Keratinocyte (primary cell): ENCODE measurements around the gene TWF2. TPM values are rescaled to one million over a fixed set of nuclear protein-coding genes. Genes with fewer than 3 reads are reported as not detected.

Experiments used
- DNase-seq: peaks from one replicate; pipeline ENCODE4 v3.0.0-alpha.2; 2011; ENCODE audit warnings: low read depth, missing footprints, low spot score
- FAIRE-seq: peaks from 2 replicates; lab custom pipeline; 2011; peaks lifted over from hg19 to GRCh38; lab: Jason Lieb, UNC
- H2AFZ ChIP-seq: 2 replicates; pipeline ENCODE4 v1.6.0; 2012; ENCODE audit warnings: low read length, control low read depth, inconsistent platforms; ENCODE audit not compliant: control insufficient read depth
- H3K27ac ChIP-seq: 2 replicates; pipeline ENCODE4 v1.5.1; 2011; ENCODE audit warnings: low read length; ENCODE audit not compliant: control insufficient read depth, insufficient read depth
- H3K27me3 ChIP-seq: 3 replicates; pipeline ENCODE4 v1.6.0; 2011; ENCODE audit warnings: low read length; ENCODE audit not compliant: control insufficient read depth, insufficient read depth; ENCODE audit errors: extremely low read depth
- H3K36me3 ChIP-seq, 2 experiments: 2 replicates in 1 of 2; 3 replicates in 1 of 2; pipeline ENCODE4 v1.5.1; 2011; ENCODE audit warnings: low read length in 2 of 2, mild to moderate bottlenecking in 1 of 2; ENCODE audit not compliant: control insufficient read depth in 2 of 2, insufficient read depth in 2 of 2; ENCODE audit errors: extremely low read depth in 1 of 2
- H3K4me1 ChIP-seq: 3 replicates; pipeline ENCODE4 v1.5.1; 2011; ENCODE audit warnings: low read length; ENCODE audit not compliant: control insufficient read depth, insufficient read depth; ENCODE audit errors: extremely low read depth
- H3K4me2 ChIP-seq: 3 replicates; pipeline ENCODE4 v1.6.0; 2011; ENCODE audit warnings: low read depth, low read length; ENCODE audit not compliant: control insufficient read depth, insufficient read depth; ENCODE audit errors: extremely low read depth
- H3K4me3 ChIP-seq, 3 experiments: fragments of 200-600 bp in 1 of 3; sonication (generic) in 1 of 3; 2 replicates in 2 of 3; 3 replicates in 1 of 3; pipeline ENCODE4 v1.5.1; 2011 to 2016; ENCODE audit warnings: low read length in 3 of 3, mild to moderate bottlenecking in 3 of 3, control low read depth in 2 of 3, inconsistent platforms in 1 of 3, low read depth in 1 of 3, mixed read lengths in 1 of 3, mixed run types in 1 of 3, moderate library complexity in 1 of 3; ENCODE audit not compliant: control insufficient read depth in 2 of 3, insufficient read depth in 2 of 3; ENCODE audit errors: extremely low read depth in 1 of 3
- H3K79me2 ChIP-seq: 2 replicates; pipeline ENCODE4 v1.6.0; 2012; ENCODE audit warnings: low read length; ENCODE audit not compliant: control insufficient read depth, insufficient read depth
- H3K9ac ChIP-seq: 3 replicates; pipeline ENCODE4 v1.6.0; 2011; ENCODE audit warnings: low read length; ENCODE audit not compliant: control insufficient read depth, insufficient read depth; ENCODE audit errors: extremely low read depth
- H3K9me1 ChIP-seq: 3 replicates; pipeline ENCODE4 v1.6.0; 2011; ENCODE audit warnings: low read length; ENCODE audit not compliant: control insufficient read depth, insufficient read depth; ENCODE audit errors: extremely low read depth
- H3K9me3 ChIP-seq: 2 replicates; pipeline ENCODE4 v1.5.1; 2012; ENCODE audit warnings: low read depth, low read length; ENCODE audit not compliant: control insufficient read depth
- H4K20me1 ChIP-seq: 3 replicates; pipeline ENCODE4 v1.6.0; 2011; ENCODE audit warnings: low read length; ENCODE audit not compliant: control insufficient read depth, insufficient read depth; ENCODE audit errors: extremely low read depth
- EZH2 ChIP-seq: IDR thresholded peaks from one replicate; pipeline ENCODE4 v1.6.1; 2012; ENCODE audit warnings: inconsistent platforms, mild to moderate bottlenecking, low read length, moderate library complexity
- dilution Hi-C: fragments of 300-500 bp; cut with MboI; formaldehyde crosslinking; loops from one replicate; pipeline ENCODE4 v1.7.0; 2020; ENCODE audit warnings: low sequenced_read_pairs; ENCODE audit not compliant: extremely low pct_ligation_motif_present
- polyA plus RNA-seq, 5 experiments: library from polyadenylated mRNA; depleted of rRNA in 3 of 5; stranded (reverse) in 3 of 5; stranded (forward) in 1 of 5; unstranded in 1 of 5; fragments of >200 nt; gene quantifications; 1 replicate in 1 of 5; 2 replicates in 3 of 5; 3 replicates in 1 of 5; pipeline versions ENCODE4 v1.2.1 to v1.2.3, GENCODE V29; 2011 to 2012; ENCODE audit warnings: missing spikeins in 2 of 5, low read depth in 1 of 5, low replicate concordance in 1 of 5
- TF ChIP-seq, protein P1 (sequence below), 3 experiments: IDR thresholded peaks in 1 of 3; conservative IDR thresholded peaks in 1 of 3; optimal IDR thresholded peaks in 1 of 3; 2 replicates in 2 of 3; 3 replicates in 1 of 3; pipeline versions ENCODE3 to v1.5.1; 2011; ENCODE audit warnings: low read length in 3 of 3, mild to moderate bottlenecking in 3 of 3, moderate library complexity in 2 of 3, control low read depth in 1 of 3, inconsistent platforms in 1 of 3; ENCODE audit not compliant: insufficient read depth in 2 of 3; ENCODE audit errors: extremely low read depth in 1 of 3

TWF2 gene
- polyA plus RNA-seq, 1 donor (not counting 4 experiments of a cell fraction or from before 2014, with no cell fraction given), result 70.4 TPM

DNA sequence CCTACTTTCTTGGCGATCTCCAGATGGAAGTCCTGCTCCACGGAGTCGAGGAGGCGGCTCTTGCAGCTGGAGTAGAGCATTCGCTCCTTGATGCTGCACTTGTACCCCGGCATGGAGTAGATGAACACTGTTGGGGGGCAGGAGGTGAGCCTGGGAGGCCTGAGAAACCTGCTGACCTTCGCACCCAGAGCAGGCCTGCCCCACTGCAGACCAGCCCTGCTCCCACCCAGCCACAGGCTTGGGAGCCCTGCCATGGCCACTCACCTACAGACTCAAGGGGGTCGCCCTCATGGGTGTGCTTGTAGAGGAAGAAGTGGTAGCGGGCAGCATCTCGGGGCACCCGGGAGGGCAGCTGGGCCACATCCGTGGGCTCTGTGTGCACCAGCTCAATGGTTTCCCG lies 9.3 kb downstream of the TWF2 start:
- peaks cover 3% of the 10 kb centered on the region for H4K20me1 ChIP-seq
- no peak overlapping the region for H3K27ac ChIP-seq
- H3K79me2 ChIP-seq, result peaks cover 22% of the 10 kb centered on the region
- H3K4me1 ChIP-seq, result no peaks in the 10 kb centered on the region
- H3K9ac ChIP-seq, result no peak overlapping the region
- FAIRE-seq (no peak), DNase-seq (no peak)
- no peak overlapping the region for H3K4me2 ChIP-seq
- dilution Hi-C loops, result no loop called here
- H3K4me3 ChIP-seq, result no peak overlapping the region
- peaks cover 33 to 42% of the 10 kb centered on the region in 2 experiments for H3K36me3 ChIP-seq
- H3K27me3 ChIP-seq, result no peaks in the 10 kb centered on the region
- H3K9me3 ChIP-seq, result no peaks in the 10 kb centered on the region
- no peaks in the 10 kb centered on the region for H3K9me1 ChIP-seq
- no peak overlapping the region for H2AFZ ChIP-seq
- TF ChIP-seq, protein P1, sequence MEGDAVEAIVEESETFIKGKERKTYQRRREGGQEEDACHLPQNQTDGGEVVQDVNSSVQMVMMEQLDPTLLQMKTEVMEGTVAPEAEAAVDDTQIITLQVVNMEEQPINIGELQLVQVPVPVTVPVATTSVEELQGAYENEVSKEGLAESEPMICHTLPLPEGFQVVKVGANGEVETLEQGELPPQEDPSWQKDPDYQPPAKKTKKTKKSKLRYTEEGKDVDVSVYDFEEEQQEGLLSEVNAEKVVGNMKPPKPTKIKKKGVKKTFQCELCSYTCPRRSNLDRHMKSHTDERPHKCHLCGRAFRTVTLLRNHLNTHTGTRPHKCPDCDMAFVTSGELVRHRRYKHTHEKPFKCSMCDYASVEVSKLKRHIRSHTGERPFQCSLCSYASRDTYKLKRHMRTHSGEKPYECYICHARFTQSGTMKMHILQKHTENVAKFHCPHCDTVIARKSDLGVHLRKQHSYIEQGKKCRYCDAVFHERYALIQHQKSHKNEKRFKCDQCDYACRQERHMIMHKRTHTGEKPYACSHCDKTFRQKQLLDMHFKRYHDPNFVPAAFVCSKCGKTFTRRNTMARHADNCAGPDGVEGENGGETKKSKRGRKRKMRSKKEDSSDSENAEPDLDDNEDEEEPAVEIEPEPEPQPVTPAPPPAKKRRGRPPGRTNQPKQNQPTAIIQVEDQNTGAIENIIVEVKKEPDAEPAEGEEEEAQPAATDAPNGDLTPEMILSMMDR (optimal IDR thresholded peaks at IDR 0.05 in 1 of 3, IDR thresholded peaks at IDR 0.05 in 1 of 3, conservative IDR thresholded peaks at IDR 0.05 in 1 of 3; ENCODE audit: extremely low read depth in 1 of 3, insufficient read depth in 2 of 3, low read length in 3 of 3), result no peak
- no peak for TF ChIP-seq EZH2

DNA sequence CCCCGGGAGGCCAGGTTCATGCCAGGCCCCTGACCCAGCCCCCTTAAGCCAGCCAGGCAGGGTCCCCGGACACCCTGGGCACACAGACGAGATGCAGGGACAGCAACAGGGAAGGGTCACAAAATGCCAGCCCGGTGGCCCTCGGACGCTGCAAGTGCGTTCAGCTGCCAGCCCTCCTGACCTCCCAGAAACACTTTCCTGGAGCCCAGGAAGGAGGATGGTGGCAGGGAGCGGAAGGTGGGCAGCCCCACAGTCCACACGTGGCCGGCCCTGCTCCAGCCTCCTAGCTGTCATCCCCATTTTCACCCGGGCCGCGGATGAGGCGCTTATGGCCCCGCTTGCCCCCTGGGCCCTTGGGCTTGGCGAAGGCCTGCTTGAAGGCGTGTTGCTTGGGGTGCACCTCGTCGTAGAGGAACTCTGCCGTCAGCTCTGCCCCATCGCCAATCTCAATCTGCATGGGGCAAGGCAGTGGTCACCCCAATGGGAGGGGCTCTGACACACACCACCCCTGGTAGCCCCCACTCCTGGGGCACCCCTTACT lies 10.1 kb downstream of the TWF2 start:
- TF ChIP-seq, protein P1 (optimal IDR thresholded peaks at IDR 0.05 in 1 of 3, IDR thresholded peaks at IDR 0.05 in 1 of 3, conservative IDR thresholded peaks at IDR 0.05 in 1 of 3; ENCODE audit: extremely low read depth in 1 of 3, insufficient read depth in 2 of 3, low read length in 3 of 3), result no peak
- TF ChIP-seq EZH2, result no peak

More for the DNA sequence above, 10.1 kb downstream of the TWF2 start:
- Histone ChIP-seq H4K20me1 (peaks cover 3% of the 10 kb centered on the region), H3K9me3 (no peaks in the 10 kb centered on the region), H3K79me2 (peaks cover 16% of the 10 kb centered on the region), H2AFZ (no peak overlapping the region), H3K4me3 (no peak overlapping the region), H3K36me3 (peaks cover 33 to 36% of the 10 kb centered on the region in 2 experiments), H3K4me1 (no peaks in the 10 kb centered on the region), H3K9me1 (no peaks in the 10 kb centered on the region), H3K27ac (no peak overlapping the region), H3K4me2 (no peak overlapping the region), H3K9ac (no peak overlapping the region), H3K27me3 (no peaks in the 10 kb centered on the region)
- dilution Hi-C loops, result no loop called here
- DNase-seq, result no peak
- FAIRE-seq, result no peak
